Measurements from ENCODE around the gene FAH.

DNA sequence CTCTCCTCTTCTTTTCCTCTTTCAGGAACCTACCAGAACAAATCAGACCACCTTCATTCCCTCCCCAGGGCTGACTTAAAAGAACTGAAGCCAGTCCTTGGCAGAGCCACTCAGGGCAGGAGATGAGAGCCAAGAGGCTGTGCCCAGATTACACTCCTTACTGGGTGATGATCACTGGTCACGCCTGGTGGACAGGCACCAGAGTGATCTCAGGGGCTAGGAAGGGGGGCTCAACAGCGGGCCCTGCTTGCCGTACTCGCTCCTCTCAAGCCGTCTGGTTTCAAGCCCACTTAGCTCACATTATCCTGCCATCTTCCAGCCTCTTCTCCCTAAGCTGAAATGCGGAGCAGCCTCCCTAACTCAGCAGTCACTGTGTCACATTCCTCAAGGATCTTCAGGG, 1.7 kb upstream of the FAH start:
- TF ChIP-seq, protein P1, sequence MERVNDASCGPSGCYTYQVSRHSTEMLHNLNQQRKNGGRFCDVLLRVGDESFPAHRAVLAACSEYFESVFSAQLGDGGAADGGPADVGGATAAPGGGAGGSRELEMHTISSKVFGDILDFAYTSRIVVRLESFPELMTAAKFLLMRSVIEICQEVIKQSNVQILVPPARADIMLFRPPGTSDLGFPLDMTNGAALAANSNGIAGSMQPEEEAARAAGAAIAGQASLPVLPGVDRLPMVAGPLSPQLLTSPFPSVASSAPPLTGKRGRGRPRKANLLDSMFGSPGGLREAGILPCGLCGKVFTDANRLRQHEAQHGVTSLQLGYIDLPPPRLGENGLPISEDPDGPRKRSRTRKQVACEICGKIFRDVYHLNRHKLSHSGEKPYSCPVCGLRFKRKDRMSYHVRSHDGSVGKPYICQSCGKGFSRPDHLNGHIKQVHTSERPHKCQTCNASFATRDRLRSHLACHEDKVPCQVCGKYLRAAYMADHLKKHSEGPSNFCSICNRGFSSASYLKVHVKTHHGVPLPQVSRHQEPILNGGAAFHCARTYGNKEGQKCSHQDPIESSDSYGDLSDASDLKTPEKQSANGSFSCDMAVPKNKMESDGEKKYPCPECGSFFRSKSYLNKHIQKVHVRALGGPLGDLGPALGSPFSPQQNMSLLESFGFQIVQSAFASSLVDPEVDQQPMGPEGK (CRISPR knock-in tag; IDR thresholded peaks at IDR 0.05; ENCODE audit: borderline replicate concordance): no peak
- TF ChIP-seq OSR1 (CRISPR knock-in tag; IDR thresholded peaks at IDR 0.05) (no peak), TCF4 (CRISPR knock-in tag; IDR thresholded peaks at IDR 0.05; ENCODE audit: borderline replicate concordance) (no peak), ZFP30 (CRISPR knock-in tag; IDR thresholded peaks at IDR 0.05) (no peak), CREB5 (CRISPR knock-in tag; IDR thresholded peaks at IDR 0.05; ENCODE audit: low read depth) (no peak), ZC3H10 (CRISPR knock-in tag; IDR thresholded peaks at IDR 0.05) (no peak), ZNF70 (CRISPR knock-in tag; IDR thresholded peaks at IDR 0.05) (no peak), GLIS3 (CRISPR knock-in tag; IDR thresholded peaks at IDR 0.05) (no peak), RARB (CRISPR knock-in tag; IDR thresholded peaks at IDR 0.05) (no peak), TOX (CRISPR knock-in tag; IDR thresholded peaks at IDR 0.05; ENCODE audit: borderline replicate concordance) (no peak), ESRRG (CRISPR knock-in tag; IDR thresholded peaks at IDR 0.05) (no peak)
- TF ChIP-seq, protein P2, sequence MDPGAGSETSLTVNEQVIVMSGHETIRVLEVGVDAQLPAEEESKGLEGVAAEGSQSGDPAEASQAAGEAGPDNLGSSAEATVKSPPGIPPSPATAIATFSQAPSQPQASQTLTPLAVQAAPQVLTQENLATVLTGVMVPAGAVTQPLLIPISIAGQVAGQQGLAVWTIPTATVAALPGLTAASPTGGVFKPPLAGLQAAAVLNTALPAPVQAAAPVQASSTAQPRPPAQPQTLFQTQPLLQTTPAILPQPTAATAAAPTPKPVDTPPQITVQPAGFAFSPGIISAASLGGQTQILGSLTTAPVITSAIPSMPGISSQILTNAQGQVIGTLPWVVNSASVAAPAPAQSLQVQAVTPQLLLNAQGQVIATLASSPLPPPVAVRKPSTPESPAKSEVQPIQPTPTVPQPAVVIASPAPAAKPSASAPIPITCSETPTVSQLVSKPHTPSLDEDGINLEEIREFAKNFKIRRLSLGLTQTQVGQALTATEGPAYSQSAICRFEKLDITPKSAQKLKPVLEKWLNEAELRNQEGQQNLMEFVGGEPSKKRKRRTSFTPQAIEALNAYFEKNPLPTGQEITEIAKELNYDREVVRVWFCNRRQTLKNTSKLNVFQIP (CRISPR knock-in tag; IDR thresholded peaks at IDR 0.05; ENCODE audit: borderline replicate concordance, low read depth): no peak
- TF ChIP-seq, protein P3, sequence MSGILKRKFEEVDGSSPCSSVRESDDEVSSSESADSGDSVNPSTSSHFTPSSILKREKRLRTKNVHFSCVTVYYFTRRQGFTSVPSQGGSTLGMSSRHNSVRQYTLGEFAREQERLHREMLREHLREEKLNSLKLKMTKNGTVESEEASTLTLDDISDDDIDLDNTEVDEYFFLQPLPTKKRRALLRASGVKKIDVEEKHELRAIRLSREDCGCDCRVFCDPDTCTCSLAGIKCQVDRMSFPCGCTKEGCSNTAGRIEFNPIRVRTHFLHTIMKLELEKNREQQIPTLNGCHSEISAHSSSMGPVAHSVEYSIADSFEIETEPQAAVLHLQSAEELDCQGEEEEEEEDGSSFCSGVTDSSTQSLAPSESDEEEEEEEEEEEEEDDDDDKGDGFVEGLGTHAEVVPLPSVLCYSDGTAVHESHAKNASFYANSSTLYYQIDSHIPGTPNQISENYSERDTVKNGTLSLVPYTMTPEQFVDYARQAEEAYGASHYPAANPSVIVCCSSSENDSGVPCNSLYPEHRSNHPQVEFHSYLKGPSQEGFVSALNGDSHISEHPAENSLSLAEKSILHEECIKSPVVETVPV (CRISPR knock-in tag; IDR thresholded peaks at IDR 0.05): no peak
